H1 (cell line): ENCODE data around the gene ENPP7. TPM values are rescaled to one million over a fixed set of nuclear protein-coding genes. Genes with fewer than 3 reads are reported as not detected.

Experiments used
- EZH2 ChIP-seq: fragments of 200-600 bp; sonication (generic); IDR thresholded peaks from 2 replicates; pipeline ENCODE4 v1.7.1; 2012; ENCODE audit warnings: low read depth, mild to moderate bottlenecking, moderate library complexity, low read length, inconsistent platforms; ENCODE audit not compliant: severe bottlenecking
- polyA plus RNA-seq, 7 experiments: library from polyadenylated mRNA; depleted of rRNA in 3 of 7; stranded (reverse) in 5 of 7; unstranded in 2 of 7; fragments of >200 nt in 5 of 7; fragments of 200-250 nt in 2 of 7; gene quantifications; 1 replicate in 5 of 7; 2 replicates in 1 of 7; 4 replicates in 1 of 7; pipeline versions ENCODE4 v1.2.1 to v1.2.3, GENCODE V29; 2011 to 2013; ENCODE audit warnings: missing spikeins in 2 of 7, mixed read lengths in 2 of 7
- total RNA-seq: library from RNA; stranded (reverse); fragmentation: NEBNext Ultra II Directional; extraction: Animal tissue kit (Norgen Biotek cat#: 25700); gene quantifications from 2 replicates; pipeline ENCODE4 v1.2.1, GENCODE V29; 2021
- TF ChIP-seq, protein P1 (sequence below): IDR thresholded peaks from 2 replicates; pipeline ENCODE4 v1.6.1; 2012; ENCODE audit warnings: inconsistent platforms

ENPP7 gene
- total and polyA plus RNA-seq, 2 of the 8 experiments (the other 6 are each of a cell fraction or from before 2014, with no cell fraction given), result not detected

DNA sequence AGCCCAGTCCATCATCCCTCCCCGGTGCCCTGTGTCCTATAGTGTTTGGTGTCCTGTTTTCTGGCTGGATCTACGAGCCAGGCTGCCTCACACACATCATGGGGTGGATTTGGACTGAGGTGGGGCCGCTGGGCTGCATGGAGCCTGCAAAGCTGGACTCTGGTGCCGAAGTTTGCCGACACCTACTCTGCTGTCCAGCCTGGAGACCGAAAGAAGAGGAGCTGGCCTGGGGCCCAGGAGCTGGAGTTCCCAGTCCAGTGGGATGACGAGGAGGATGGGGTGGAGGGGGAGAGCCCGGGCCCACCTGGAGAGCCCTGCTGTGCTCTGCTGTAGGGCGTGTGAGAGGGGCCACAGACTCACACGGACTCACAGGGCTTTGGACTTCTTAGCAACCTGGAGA lies 40.3 kb upstream of the ENPP7 start (continued):
- no peak for TF ChIP-seq EZH2
- TF ChIP-seq, protein P1, sequence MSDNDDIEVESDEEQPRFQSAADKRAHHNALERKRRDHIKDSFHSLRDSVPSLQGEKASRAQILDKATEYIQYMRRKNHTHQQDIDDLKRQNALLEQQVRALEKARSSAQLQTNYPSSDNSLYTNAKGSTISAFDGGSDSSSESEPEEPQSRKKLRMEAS, result no peak
